PC-3 (cell line): ENCODE measurements around the gene ATXN7L2.

Source experiments
- CTCF ChIP-seq: fragments of 300-600 bp; sonication (generic); conservative IDR thresholded peaks from 2 replicates; pipeline ENCODE4 v1.5.1; 2017; ENCODE audit warnings: antibody characterized with exemption, low read depth, mild to moderate bottlenecking, low read length
- EZH2phosphoT487 ChIP-seq: fragments of 300-600 bp; sonication (generic); IDR thresholded peaks from 2 replicates; pipeline ENCODE4 v1.6.1; 2018; ENCODE audit warnings: mild to moderate bottlenecking, antibody characterized with exemption, low read length, borderline replicate concordance

- TF ChIP-seq CTCF = no peak
- TF ChIP-seq EZH2phosphoT487 = no peak
These were observed 37.6 kb downstream of the ATXN7L2 start for GRCh38 chr1:109521002-109521951.
